ENCODE measurements around the gene ATP1A4. TPM values are rescaled to one million over a fixed set of nuclear protein-coding genes. Genes with fewer than 3 reads are reported as not detected.

The ATP1A4 gene
- total and polyA plus RNA-seq, 7 experiments from 2014 or later, result 0.71 TPM; not detected in 6

DNA sequence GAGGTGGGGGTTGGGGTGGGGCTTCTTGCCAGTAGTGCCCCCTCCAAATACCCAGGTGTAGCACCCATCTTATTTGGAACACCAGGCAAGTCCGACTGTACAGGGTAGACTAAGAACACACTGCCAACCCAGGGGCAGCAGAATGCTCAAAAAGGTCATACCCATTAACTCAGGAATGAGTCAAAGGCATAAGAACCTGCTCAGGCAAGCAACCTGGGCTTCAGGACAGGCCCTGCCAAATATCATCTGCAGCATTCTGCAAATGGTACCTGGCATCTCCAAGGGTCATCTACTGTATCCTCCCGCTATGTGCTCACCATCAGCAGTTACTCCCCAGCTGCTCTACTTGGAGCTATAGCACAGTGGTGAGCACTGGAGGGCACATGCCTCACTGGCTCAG lies 73.2 kb downstream of the ATP1A4 start:
- Mint-ChIP-seq H3K4me3 (no peak overlapping the region), H3K9me3 (no peaks in the 10 kb centered on the region), H3K36me3 (peaks cover 0 to 59% (median 14%) of the 10 kb centered on the region in 5 donors), H3K4me1 (no peaks in the 10 kb centered on the region), H3K27me3 (no peaks in the 10 kb centered on the region), H3K27ac (peak overlapping the region in 1 of 9 donors; percentile 10)
- ChIA-PET CTCF (interaction anchor here (0.8 to 1.5 kb wide), 2 partner anchors 33 to 67 kb away, joined by 3 to 4 read pairs; no protein-coding TSS in a partner anchor), POLR2A (interaction anchor here (0.6 kb wide), 1 partner anchor 865 kb away, joined by 3 read pairs; the partner anchor contains the start of gene NECTIN4)
- Histone ChIP-seq H3K4me3 (ENCODE audit: low read length) (no peak overlapping the region), H3K27me3 (ENCODE audit: control insufficient read depth in 2 of 2, insufficient read depth in 2 of 2, low read length in 2 of 2) (no peaks in the 10 kb centered on the region), H3K36me3 (ENCODE audit: control insufficient read depth in 2 of 3, insufficient read depth in 3 of 3, low read length in 3 of 3) (peaks cover 27 to 95% (median 42%) of the 10 kb centered on the region in 3 experiments), H3K4me1 (ENCODE audit: control insufficient read depth in 2 of 2, insufficient read depth in 2 of 2, low read length in 2 of 2) (no peaks in the 10 kb centered on the region), H3K9me3 (ENCODE audit: control insufficient read depth in 2 of 3, low read length in 3 of 3) (no peaks in the 10 kb centered on the region), H3K27ac (ENCODE audit: low read depth, low read length) (no peak overlapping the region)
- intact Hi-C loops (cut with micrococcal nuclease), result no loop called here
- no peak for ATAC-seq
- no peak for DNase-seq

DNA sequence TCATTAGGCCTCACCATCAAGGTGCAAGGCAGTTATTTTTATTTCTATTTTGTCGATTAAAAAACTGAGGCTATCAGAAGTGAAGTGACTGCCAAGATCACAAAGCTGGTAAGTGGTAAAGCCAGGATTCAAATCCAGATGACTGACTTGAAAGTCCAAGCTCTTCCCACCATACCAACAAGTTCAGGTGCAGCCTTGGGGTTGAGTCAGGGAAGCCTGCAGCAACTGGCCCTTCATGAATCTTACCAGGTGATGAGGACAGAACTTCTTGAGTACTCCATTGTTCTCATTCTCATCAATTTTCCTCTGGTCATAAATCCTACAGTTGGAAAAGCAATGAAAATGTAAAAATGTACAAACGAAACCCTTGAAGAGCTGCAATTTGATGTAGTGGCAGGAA lies 73.9 kb downstream of the ATP1A4 start:
- intact Hi-C loops (cut with micrococcal nuclease), result no loop called here
- DNase-seq (no peak), ATAC-seq (no peak)
- H3K9me3 Mint-ChIP-seq, result no peaks in the 10 kb centered on the region
- no peaks in the 10 kb centered on the region for H3K27me3 Mint-ChIP-seq
- Histone ChIP-seq H3K4me3 (ENCODE audit: low read length) (no peak overlapping the region), H3K36me3 (ENCODE audit: control insufficient read depth in 2 of 3, insufficient read depth in 3 of 3, low read length in 3 of 3) (peaks cover 30 to 96% (median 47%) of the 10 kb centered on the region in 3 experiments), H3K4me1 (ENCODE audit: control insufficient read depth in 2 of 2, insufficient read depth in 2 of 2, low read length in 2 of 2) (no peaks in the 10 kb centered on the region), H3K9me3 (ENCODE audit: control insufficient read depth in 2 of 3, low read length in 3 of 3) (no peaks in the 10 kb centered on the region), H3K27ac (ENCODE audit: low read depth, low read length) (no peak overlapping the region), H3K27me3 (ENCODE audit: control insufficient read depth in 2 of 2, insufficient read depth in 2 of 2, low read length in 2 of 2) (no peaks in the 10 kb centered on the region)
- H3K4me1 Mint-ChIP-seq, result no peaks in the 10 kb centered on the region
- H3K4me3 Mint-ChIP-seq, result no peak overlapping the region
- no peak overlapping the region for H3K27ac Mint-ChIP-seq
- ChIA-PET CTCF (interaction anchor here (0.8 to 1.5 kb wide), 2 partner anchors 34 to 66 kb away, joined by 3 to 4 read pairs; no protein-coding TSS in a partner anchor), POLR2A (no interaction called here)
- peaks cover 0 to 60% (median 20%) of the 10 kb centered on the region in 5 donors for H3K36me3 Mint-ChIP-seq

DNA sequence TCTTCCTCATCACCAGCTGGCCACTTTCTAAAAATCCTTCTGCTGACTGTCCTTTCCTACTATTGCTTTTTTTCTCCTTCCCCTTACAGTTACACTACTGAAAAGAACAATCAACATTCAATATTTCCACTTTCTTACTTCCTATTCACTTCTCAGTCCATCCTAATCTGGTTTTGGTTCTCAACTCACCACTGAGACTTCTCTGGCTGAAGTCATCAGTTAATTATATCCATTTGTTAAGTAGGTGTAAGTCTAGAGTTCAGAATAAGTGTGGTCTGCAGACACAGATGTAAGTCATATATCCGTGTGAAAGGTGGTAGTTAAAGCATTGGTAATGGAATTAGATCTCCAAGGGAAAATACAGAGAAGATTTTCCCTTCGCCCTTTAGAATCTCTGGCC lies 75.2 kb downstream of the ATP1A4 start:
- POLR2A ChIA-PET, result no interaction called here
- intact Hi-C loops (cut with micrococcal nuclease), result no loop called here
- CTCF ChIA-PET, result no interaction called here
- Histone ChIP-seq H3K9me3 (ENCODE audit: control insufficient read depth in 2 of 3, low read length in 3 of 3) (no peaks in the 10 kb centered on the region), H3K27me3 (ENCODE audit: control insufficient read depth in 2 of 2, insufficient read depth in 2 of 2, low read length in 2 of 2) (no peaks in the 10 kb centered on the region), H3K27ac (ENCODE audit: low read depth, low read length) (no peak overlapping the region), H3K4me3 (ENCODE audit: low read length) (no peak overlapping the region), H3K4me1 (ENCODE audit: control insufficient read depth in 2 of 2, insufficient read depth in 2 of 2, low read length in 2 of 2) (no peaks in the 10 kb centered on the region), H3K36me3 (ENCODE audit: control insufficient read depth in 2 of 3, insufficient read depth in 3 of 3, low read length in 3 of 3) (peaks cover 33 to 96% (median 46%) of the 10 kb centered on the region in 3 experiments)
- Mint-ChIP-seq H3K4me3 (no peak overlapping the region), H3K36me3 (peaks cover 0 to 62% (median 26%) of the 10 kb centered on the region in 5 donors), H3K27me3 (no peaks in the 10 kb centered on the region), H3K27ac (no peak overlapping the region), H3K9me3 (no peaks in the 10 kb centered on the region), H3K4me1 (no peaks in the 10 kb centered on the region)
- no peak for DNase-seq
- no peak for ATAC-seq

- H3K9me3 Mint-ChIP-seq, result no peaks in the 10 kb centered on the region
- Histone ChIP-seq H3K36me3 (ENCODE audit: control insufficient read depth in 2 of 3, insufficient read depth in 3 of 3, low read length in 3 of 3) (peaks cover 33 to 96% (median 42%) of the 10 kb centered on the region in 3 experiments), H3K4me3 (ENCODE audit: low read length) (no peak overlapping the region), H3K9me3 (ENCODE audit: control insufficient read depth in 2 of 3, low read length in 3 of 3) (no peaks in the 10 kb centered on the region), H3K4me1 (ENCODE audit: control insufficient read depth in 2 of 2, insufficient read depth in 2 of 2, low read length in 2 of 2) (no peaks in the 10 kb centered on the region), H3K27ac (ENCODE audit: low read depth, low read length) (no peak overlapping the region), H3K27me3 (ENCODE audit: control insufficient read depth in 2 of 2, insufficient read depth in 2 of 2, low read length in 2 of 2) (no peaks in the 10 kb centered on the region)
- ATAC-seq (no peak), DNase-seq (no peak)
- intact Hi-C loops (cut with micrococcal nuclease), result no loop called here
- H3K4me1 Mint-ChIP-seq, result no peaks in the 10 kb centered on the region
- CTCF ChIA-PET, result no interaction called here
- H3K4me3 Mint-ChIP-seq, result no peak overlapping the region
- peaks cover 0 to 60% (median 26%) of the 10 kb centered on the region in 5 donors for H3K36me3 Mint-ChIP-seq
- no peaks in the 10 kb centered on the region for H3K27me3 Mint-ChIP-seq
- POLR2A ChIA-PET, result no interaction called here
- peak overlapping the region in 1 of 9 donors; percentile 12 for H3K27ac Mint-ChIP-seq
Observed at GRCh38 chr1:160227034-160227433, 75.6 kb downstream of the ATP1A4 start.

- ChIA-PET POLR2A (no interaction called here), CTCF (no interaction called here)
- no peak for DNase-seq
- Histone ChIP-seq H3K36me3 (ENCODE audit: control insufficient read depth in 2 of 3, insufficient read depth in 3 of 3, low read length in 3 of 3) (peaks cover 31 to 94% (median 37%) of the 10 kb centered on the region in 3 experiments), H3K27ac (ENCODE audit: low read depth, low read length) (no peak overlapping the region), H3K4me3 (ENCODE audit: low read length) (no peak overlapping the region), H3K27me3 (ENCODE audit: control insufficient read depth in 2 of 2, insufficient read depth in 2 of 2, low read length in 2 of 2) (no peaks in the 10 kb centered on the region), H3K9me3 (ENCODE audit: control insufficient read depth in 2 of 3, low read length in 3 of 3) (no peaks in the 10 kb centered on the region), H3K4me1 (ENCODE audit: control insufficient read depth in 2 of 2, insufficient read depth in 2 of 2, low read length in 2 of 2) (no peaks in the 10 kb centered on the region)
- peak overlapping the region in 1 of 9 donors; percentile 12 for H3K27ac Mint-ChIP-seq
- H3K36me3 Mint-ChIP-seq, result peaks cover 0 to 54% (median 26%) of the 10 kb centered on the region in 5 donors
- no peaks in the 10 kb centered on the region for H3K27me3 Mint-ChIP-seq
- no peak overlapping the region for H3K4me3 Mint-ChIP-seq
- no peaks in the 10 kb centered on the region for H3K9me3 Mint-ChIP-seq
- no peaks in the 10 kb centered on the region for H3K4me1 Mint-ChIP-seq
- intact Hi-C loops (cut with micrococcal nuclease), result no loop called here
- ATAC-seq, result no peak
Observed at GRCh38 chr1:160227561-160227960, 76.2 kb downstream of the ATP1A4 start.

- H3K36me3 Mint-ChIP-seq, result peaks cover 0 to 47% (median 26%) of the 10 kb centered on the region in 5 donors
- ChIA-PET CTCF (interaction anchor here (0.6 to 0.7 kb wide), 3 partner anchors 35 to 150 kb away, joined by 3 to 4 read pairs (median 3); no protein-coding TSS in a partner anchor), POLR2A (interaction anchor here (0.6 kb wide), 1 partner anchor 445 kb away, joined by 4 read pairs; no protein-coding TSS in a partner anchor)
- H3K4me3 ChIP-seq (ENCODE audit: low read length), result no peak overlapping the region
- DNase-seq (no peak), ATAC-seq (no peak)
- H3K27me3 ChIP-seq (ENCODE audit: control insufficient read depth in 2 of 2, insufficient read depth in 2 of 2, low read length in 2 of 2), result no peaks in the 10 kb centered on the region
- H3K27ac Mint-ChIP-seq, result peak overlapping the region in 2 of 9 donors; percentile 8 to 45
- no peaks in the 10 kb centered on the region for H3K9me3 ChIP-seq (ENCODE audit: control insufficient read depth in 2 of 3, low read length in 3 of 3)
- H3K27me3 Mint-ChIP-seq, result no peaks in the 10 kb centered on the region
- no peak overlapping the region for H3K4me3 Mint-ChIP-seq
- H3K27ac ChIP-seq (ENCODE audit: low read depth, low read length), result no peak overlapping the region
- no peaks in the 10 kb centered on the region for H3K4me1 ChIP-seq (ENCODE audit: control insufficient read depth in 2 of 2, insufficient read depth in 2 of 2, low read length in 2 of 2)
- H3K36me3 ChIP-seq (ENCODE audit: control insufficient read depth in 2 of 3, insufficient read depth in 3 of 3, low read length in 3 of 3), result peaks cover 26 to 92% (median 30%) of the 10 kb centered on the region in 3 experiments
- no peaks in the 10 kb centered on the region for H3K9me3 Mint-ChIP-seq
- peaks cover 0 to 5% (median 1%) of the 10 kb centered on the region in 7 donors for H3K4me1 Mint-ChIP-seq
- intact Hi-C loops (cut with micrococcal nuclease), result no loop called here
Observed at GRCh38 chr1:160228431-160228830, 77.0 kb downstream of the ATP1A4 start.

DNA sequence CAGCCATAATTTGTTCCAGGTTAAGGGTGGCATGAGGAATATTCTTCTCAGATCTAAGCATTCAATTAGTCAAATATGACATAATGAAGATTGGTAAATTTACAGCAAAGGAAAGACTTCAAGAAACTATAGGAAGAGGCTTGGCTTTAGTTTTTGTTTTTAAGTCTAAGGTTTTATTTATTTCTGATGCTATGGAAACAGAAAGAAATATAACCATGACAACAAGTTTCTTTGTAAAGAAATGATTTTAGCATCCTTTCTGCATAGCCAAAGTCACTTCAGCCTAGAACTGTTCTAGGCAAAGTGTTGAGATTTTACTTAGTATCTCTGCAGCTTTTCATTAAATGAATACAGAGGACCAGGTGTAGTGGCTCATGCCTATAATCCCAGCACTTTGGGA lies 81.5 kb downstream of the ATP1A4 start:
- Mint-ChIP-seq H3K4me1 (peaks cover 5 to 19% (median 10%) of the 10 kb centered on the region in 7 donors), H3K9me3 (no peaks in the 10 kb centered on the region), H3K36me3 (peaks cover 0 to 46% (median 35%) of the 10 kb centered on the region in 5 donors), H3K27me3 (no peaks in the 10 kb centered on the region), H3K4me3 (no peak overlapping the region), H3K27ac (peak overlapping the region in 4 of 9 donors; percentile 9 to 53 (median 45))
- no peaks in the 10 kb centered on the region for H3K4me1 ChIP-seq (ENCODE audit: control insufficient read depth in 2 of 2, insufficient read depth in 2 of 2, low read length in 2 of 2)
- DNase-seq, result no peak
- H3K4me3 ChIP-seq (ENCODE audit: low read length), result no peak overlapping the region
- no peak overlapping the region for H3K27ac ChIP-seq (ENCODE audit: low read depth, low read length)
- intact Hi-C loops (cut with micrococcal nuclease), result loop anchor here in 1 of 2 donors (5.0 kb wide), 1 partner anchor 41 kb away; the partner anchor contains the start of gene CASQ1
- POLR2A ChIA-PET, result interaction anchor here (0.6 kb wide), 2 partner anchors 9 kb away, joined by 3 read pairs; no protein-coding TSS in a partner anchor
- no peaks in the 10 kb centered on the region for H3K9me3 ChIP-seq (ENCODE audit: control insufficient read depth in 2 of 3, low read length in 3 of 3)
- no peaks in the 10 kb centered on the region for H3K27me3 ChIP-seq (ENCODE audit: control insufficient read depth in 2 of 2, insufficient read depth in 2 of 2, low read length in 2 of 2)
- CTCF ChIA-PET, result interaction anchor here (0.6 to 1.1 kb wide), 3 partner anchors 19 to 58 kb away, joined by 3 read pairs; no protein-coding TSS in a partner anchor
- ATAC-seq, result no peak
- H3K36me3 ChIP-seq (ENCODE audit: control insufficient read depth in 2 of 3, insufficient read depth in 3 of 3, low read length in 3 of 3), result peaks cover 23 to 82% (median 25%) of the 10 kb centered on the region in 3 experiments

Data from naive thymus-derived CD4-positive, alpha-beta T cell (primary cell).